Kidney (tissue), 22 donors: Measurements from ENCODE around the gene MORN1. TPM values are rescaled to one million over a fixed set of nuclear protein-coding genes. Genes with fewer than 3 reads are reported as not detected.
"Not testable (repeated sequence)": the region's sequence is repeated elsewhere in the genome, so short reads cannot be mapped to it uniquely, and the experiment has no call there.

Experiments
- DNase-seq, 5 donors: peaks; one replicate each; pipeline ENCODE4 v3.0.0-alpha.2; 2013 to 2020
- FAIRE-seq: peaks from 2 replicates; lab custom pipeline; 2012; peaks lifted over from hg19 to GRCh38; lab: Jason Lieb, UNC
- H3K27ac ChIP-seq, 2 donors: one replicate each; pipeline ENCODE4 v1.7.0; 2013; ENCODE audit warnings: low read depth in 2 of 2, low read length in 2 of 2, inconsistent platforms in 1 of 2
- H3K27me3 ChIP-seq: one replicate; pipeline ENCODE4 v1.7.1; 2013; ENCODE audit warnings: low read length, inconsistent platforms; ENCODE audit not compliant: control insufficient read depth, insufficient read depth
- H3K36me3 ChIP-seq, 3 donors: one replicate each; pipeline versions ENCODE4 v1.7.0 to v1.7.1; 2013; ENCODE audit warnings: low read length in 3 of 3, control low read depth in 1 of 3, inconsistent platforms in 1 of 3; ENCODE audit not compliant: insufficient read depth in 3 of 3, control insufficient read depth in 2 of 3
- H3K4me1 ChIP-seq, 3 donors: one replicate each; pipeline versions ENCODE4 v1.7.0 to v1.7.1; 2013; ENCODE audit warnings: low read length in 3 of 3, inconsistent platforms in 1 of 3, low read depth in 1 of 3; ENCODE audit not compliant: control insufficient read depth in 2 of 3, insufficient read depth in 2 of 3
- H3K4me3 ChIP-seq, 3 donors: one replicate each; pipeline versions ENCODE4 v1.7.0 to v1.8.1; 2013; ENCODE audit warnings: low read length in 3 of 3, control low read depth in 1 of 3, inconsistent platforms in 1 of 3
- H3K9ac ChIP-seq, 3 donors: one replicate each; pipeline versions ENCODE4 v1.7.0 to v1.7.1; 2013; ENCODE audit warnings: low read length in 3 of 3, control low read depth in 1 of 3, inconsistent platforms in 1 of 3
- H3K9me3 ChIP-seq, 3 donors: one replicate each; pipeline versions ENCODE4 v1.7.0 to v1.7.1; 2013; ENCODE audit warnings: low read length in 3 of 3, control low read depth in 1 of 3, inconsistent platforms in 1 of 3; ENCODE audit not compliant: control insufficient read depth in 2 of 3, insufficient read depth in 1 of 3
- intact Hi-C: fragments of 100-400 bp; cut with DNase I; formaldehyde crosslinking; loops from one replicate; pipeline ENCODE4 v1.11.1; 2022
- long read RNA-seq, 10 donors: library from polyadenylated mRNA in 1 of 10; unstranded in 1 of 10; transcript quantifications; one replicate each; pipeline ENCODE4 v2.0.0 and lab custom pipeline, GENCODE V29; 2021 to 2026
- polyA plus RNA-seq: library from polyadenylated mRNA; stranded (reverse); fragments of 350-450 nt; fragmentation: Illumina TruSeq; extraction: RNeasy Lipid Tissue Mini Kit (QIAGEN cat#74804); gene quantifications from one replicate; pipeline ENCODE4 v1.2.3, GENCODE V29; 2014; ENCODE audit warnings: low read depth, low replicate concordance; ENCODE audit not compliant: insufficient read depth
- total RNA-seq: library from RNA; stranded (reverse); fragmentation: NEBNext Ultra II Directional; extraction: Animal tissue kit (Norgen Biotek cat#: 25700); gene quantifications from one replicate; pipeline ENCODE4 v1.2.1, GENCODE V29; 2021
- TF ChIP-seq, protein P1 (sequence below): IDR thresholded peaks from 3 replicates; pipeline ENCODE4 v1.5.1; 2012; ENCODE audit warnings: mild to moderate bottlenecking, moderate library complexity, borderline replicate concordance; ENCODE audit not compliant: insufficient read depth; ENCODE audit errors: extremely low read depth
- donor health status: control.
- donor health status: control.
- donor health status: control.
- donor health status: control.
- donor health status: control.
- donor health status: DM: yes; HTN: yes; CAD: no.
- donor health status: Normal renal cell carcinoma (clear cell type).

Gene MORN1
- 24.7 TPM for total RNA-seq
- polyA plus RNA-seq = 9.0 TPM
- long read RNA-seq, donor 1, partial matches to known transcripts = 0 of 1 reads
- long read RNA-seq, donor 1, other reads (novel, unspliced or antisense) = 0 of 1 reads
- long read RNA-seq, donor 2, partial matches to known transcripts = 0 of 1 reads
- long read RNA-seq, donor 2, other reads (novel, unspliced or antisense) = 0 of 1 reads
- long read RNA-seq, donor 3 = 0 reads
- long read RNA-seq, donor 4, partial matches to known transcripts = 0 of 2 reads
- long read RNA-seq, donor 4, other reads (novel, unspliced or antisense) = 0 of 2 reads
- long read RNA-seq, donor 5 = 0 reads
- long read RNA-seq, donor 6, partial matches to known transcripts = 0 of 2 reads
- long read RNA-seq, donor 6, other reads (novel, unspliced or antisense) = 0 of 2 reads
- long read RNA-seq, donor 7, partial matches to known transcripts = 6 of 17 reads
- long read RNA-seq, donor 7, other reads (novel, unspliced or antisense) = 8 of 17 reads
- long read RNA-seq, donor 8, partial matches to known transcripts = 0 of 1 reads
- long read RNA-seq, donor 8, other reads (novel, unspliced or antisense) = 0 of 1 reads
- long read RNA-seq, donor 9 = 0 reads
- long read RNA-seq, donor 10, partial matches to known transcripts = 8 of 11 reads
- long read RNA-seq, donor 10, other reads (novel, unspliced or antisense) = 0 of 11 reads

DNA sequence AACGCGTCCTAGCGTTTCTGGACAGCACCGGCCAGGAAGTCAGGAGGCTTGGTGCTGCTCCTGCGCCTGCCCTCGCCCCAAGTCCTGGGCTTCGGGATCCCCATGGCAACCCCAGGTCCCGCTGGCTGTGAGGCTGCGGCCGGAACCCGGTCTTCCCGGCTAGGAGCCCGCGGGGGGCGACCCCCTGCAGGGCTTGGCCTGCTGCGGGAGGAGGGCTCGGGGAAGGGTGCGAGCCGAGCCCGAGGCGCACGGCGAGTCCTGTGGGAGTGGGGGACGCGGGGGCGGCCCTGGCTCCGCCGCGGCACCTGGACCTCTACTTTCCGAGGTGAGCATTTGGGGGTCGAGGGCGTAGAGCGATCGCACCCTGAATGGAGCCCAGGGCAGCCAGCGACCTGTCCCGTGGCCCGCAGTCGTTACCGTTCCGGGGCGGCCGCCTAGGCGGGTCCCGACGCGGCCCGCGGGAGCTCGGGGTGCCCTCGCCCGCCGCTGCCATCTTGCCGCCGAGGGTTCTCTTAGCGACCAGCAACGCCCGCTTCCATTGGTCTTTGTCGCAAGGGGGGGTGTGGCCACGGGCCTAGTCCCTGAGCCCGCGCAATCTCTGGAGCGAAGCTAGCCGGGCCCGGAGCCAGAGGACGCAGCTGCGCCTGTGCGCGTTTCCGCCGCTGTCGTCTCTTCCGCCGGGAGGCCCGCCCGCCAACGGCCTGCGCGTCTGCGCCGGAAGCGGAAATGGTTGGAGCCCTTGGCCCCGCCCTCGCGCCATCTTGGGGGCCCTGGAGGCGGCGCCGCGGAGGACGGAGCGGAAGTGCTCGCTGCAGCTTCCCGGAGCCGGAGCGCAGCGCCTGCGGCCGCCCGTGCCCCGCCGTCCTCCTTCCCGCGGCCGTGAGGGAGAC, at the start of gene MORN1, which contains the start of gene RER1:
Gene MORN1, minus strand, starts transcription at position 514 of the 890 bp plus-strand sequence. Its CDS starts 21 bp downstream, at position 493.
Gene RER1, plus strand, starts transcription at position 801 of the 890 bp plus-strand sequence. CDS start 3,950 bp downstream, outside the sequence.
- TF ChIP-seq, protein P1, sequence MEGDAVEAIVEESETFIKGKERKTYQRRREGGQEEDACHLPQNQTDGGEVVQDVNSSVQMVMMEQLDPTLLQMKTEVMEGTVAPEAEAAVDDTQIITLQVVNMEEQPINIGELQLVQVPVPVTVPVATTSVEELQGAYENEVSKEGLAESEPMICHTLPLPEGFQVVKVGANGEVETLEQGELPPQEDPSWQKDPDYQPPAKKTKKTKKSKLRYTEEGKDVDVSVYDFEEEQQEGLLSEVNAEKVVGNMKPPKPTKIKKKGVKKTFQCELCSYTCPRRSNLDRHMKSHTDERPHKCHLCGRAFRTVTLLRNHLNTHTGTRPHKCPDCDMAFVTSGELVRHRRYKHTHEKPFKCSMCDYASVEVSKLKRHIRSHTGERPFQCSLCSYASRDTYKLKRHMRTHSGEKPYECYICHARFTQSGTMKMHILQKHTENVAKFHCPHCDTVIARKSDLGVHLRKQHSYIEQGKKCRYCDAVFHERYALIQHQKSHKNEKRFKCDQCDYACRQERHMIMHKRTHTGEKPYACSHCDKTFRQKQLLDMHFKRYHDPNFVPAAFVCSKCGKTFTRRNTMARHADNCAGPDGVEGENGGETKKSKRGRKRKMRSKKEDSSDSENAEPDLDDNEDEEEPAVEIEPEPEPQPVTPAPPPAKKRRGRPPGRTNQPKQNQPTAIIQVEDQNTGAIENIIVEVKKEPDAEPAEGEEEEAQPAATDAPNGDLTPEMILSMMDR = peak; percentile 13

GRCh38 chr1:2440346-2440745, 49.0 kb upstream of the MORN1 start:
- H3K4me3 ChIP-seq, H3K36me3 ChIP-seq, DNase-seq, H3K27ac ChIP-seq, H3K4me1 ChIP-seq, H3K9me3 ChIP-seq, intact Hi-C loops, H3K9ac ChIP-seq, FAIRE-seq: not testable (repeated sequence)
- peaks cover 11% of the 10 kb centered on the region for H3K27me3 ChIP-seq

More for the DNA sequence above, at the start of gene MORN1, which contains the start of gene RER1:
- intact Hi-C loops = no loop called here
- DNase-seq (peak; percentile 99 to 100 (median 99)), FAIRE-seq (peak; percentile 90)
- peaks cover 0 to 31% (median 17%) of the 10 kb centered on the region in 3 donors for H3K4me1 ChIP-seq
- peak within 1 kb of the TSS; percentile 67 to 91 (median 87) for H3K9ac ChIP-seq
- H3K27ac ChIP-seq = peak within 1 kb of the TSS; percentile 75 to 85
- peaks cover 0 to 26% (median 7%) of the 10 kb centered on the region in 3 donors for H3K36me3 ChIP-seq
- peak within 1 kb of the TSS; percentile 83 to 92 (median 85) for H3K4me3 ChIP-seq
- H3K27me3 ChIP-seq = no peaks in the 10 kb centered on the region
- no peaks in the 10 kb centered on the region for H3K9me3 ChIP-seq

GRCh38 chr1:2439369-2439768, 48.0 kb upstream of the MORN1 start:
- no peaks in the 10 kb centered on the region for H3K36me3 ChIP-seq
- H3K9ac ChIP-seq = no peak overlapping the region
- FAIRE-seq (no peak), DNase-seq (no peak)
- TF ChIP-seq, protein P1 = no peak
- no peak overlapping the region for H3K27ac ChIP-seq
- no peaks in the 10 kb centered on the region for H3K4me1 ChIP-seq
- no peak overlapping the region for H3K4me3 ChIP-seq
- no peaks in the 10 kb centered on the region for H3K9me3 ChIP-seq
- peaks cover 9% of the 10 kb centered on the region for H3K27me3 ChIP-seq
- intact Hi-C loops = no loop called here
